Progenitor cell of endocrine pancreas (in vitro differentiated cells): ENCODE data around the gene BDH1. TPM values are rescaled to one million over a fixed set of nuclear protein-coding genes. Genes with fewer than 3 reads are reported as not detected.
"Not testable (repeated sequence)": the region's sequence is repeated elsewhere in the genome, so short reads cannot be mapped to it uniquely, and the experiment has no call there.

Experiments
- DNase-seq: peaks from one replicate; pipeline ENCODE4 v3.0.0; 2021; ENCODE audit warnings: low spot score; ENCODE audit not compliant: unreplicated experiment
- H3K27ac Mint-ChIP-seq: 2 replicates; pipeline ENCODE4 v1.8.0; 2021; ENCODE audit warnings: mild to moderate bottlenecking, moderate library complexity, mixed read lengths
- H3K27me3 Mint-ChIP-seq: 2 replicates; pipeline ENCODE4 v1.8.0; 2021; ENCODE audit warnings: mixed read lengths
- H3K36me3 Mint-ChIP-seq: 2 replicates; pipeline ENCODE4 v1.8.0; 2022; ENCODE audit warnings: mixed read lengths; ENCODE audit not compliant: insufficient read depth
- H3K4me1 Mint-ChIP-seq: 2 replicates; pipeline ENCODE4 v1.8.0; 2021; ENCODE audit warnings: low read depth, mixed read lengths
- H3K4me3 Mint-ChIP-seq: 2 replicates; pipeline ENCODE4 v1.8.0; 2021; ENCODE audit warnings: low read depth, mild to moderate bottlenecking, moderate library complexity, mixed read lengths
- H3K9me3 Mint-ChIP-seq: 2 replicates; pipeline ENCODE4 v1.8.0; 2021; ENCODE audit warnings: low read depth, mixed read lengths
- total RNA-seq: library from RNA; stranded (reverse); gene quantifications from 2 replicates; pipeline ENCODE4 v1.2.1, GENCODE V29; 2021
- TF ChIP-seq, protein P1 (sequence below): fragments of 200-600 bp; sonication (generic); IDR thresholded peaks from one replicate; pipeline ENCODE4 v1.5.0; 2021; ENCODE audit warnings: antibody characterized with exemption, mild to moderate bottlenecking; ENCODE audit not compliant: unreplicated experiment

The BDH1 gene
- total RNA-seq, 1 donor from 2014 or later: 41.9 TPM

DNA sequence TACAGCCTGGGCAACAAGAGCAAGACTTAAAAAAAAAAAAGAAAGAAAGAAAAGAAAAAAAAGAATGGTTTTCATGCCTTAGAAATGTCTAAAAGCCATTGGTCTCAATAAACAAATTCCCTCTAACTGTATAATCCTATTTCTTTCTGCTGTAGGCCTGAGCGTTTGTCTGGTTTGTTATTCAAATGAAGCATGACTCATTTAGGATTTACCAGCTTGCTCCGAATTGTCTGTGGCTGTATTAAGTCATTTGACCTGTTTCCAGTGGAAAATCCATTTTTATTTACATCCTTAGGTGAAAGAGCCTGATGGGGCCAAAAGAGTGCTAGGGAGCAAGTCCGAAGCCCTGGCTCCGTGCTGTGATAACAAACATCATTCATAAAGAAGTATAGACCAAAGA is 73.8 kb downstream of the BDH1 start:
- peaks cover 20% of the 10 kb centered on the region for H3K27me3 Mint-ChIP-seq
- H3K27ac Mint-ChIP-seq: no peak overlapping the region
- no peak for DNase-seq
- no peaks in the 10 kb centered on the region for H3K36me3 Mint-ChIP-seq
- H3K4me1 Mint-ChIP-seq: no peaks in the 10 kb centered on the region
- H3K9me3 Mint-ChIP-seq: no peaks in the 10 kb centered on the region
- TF ChIP-seq, protein P1, sequence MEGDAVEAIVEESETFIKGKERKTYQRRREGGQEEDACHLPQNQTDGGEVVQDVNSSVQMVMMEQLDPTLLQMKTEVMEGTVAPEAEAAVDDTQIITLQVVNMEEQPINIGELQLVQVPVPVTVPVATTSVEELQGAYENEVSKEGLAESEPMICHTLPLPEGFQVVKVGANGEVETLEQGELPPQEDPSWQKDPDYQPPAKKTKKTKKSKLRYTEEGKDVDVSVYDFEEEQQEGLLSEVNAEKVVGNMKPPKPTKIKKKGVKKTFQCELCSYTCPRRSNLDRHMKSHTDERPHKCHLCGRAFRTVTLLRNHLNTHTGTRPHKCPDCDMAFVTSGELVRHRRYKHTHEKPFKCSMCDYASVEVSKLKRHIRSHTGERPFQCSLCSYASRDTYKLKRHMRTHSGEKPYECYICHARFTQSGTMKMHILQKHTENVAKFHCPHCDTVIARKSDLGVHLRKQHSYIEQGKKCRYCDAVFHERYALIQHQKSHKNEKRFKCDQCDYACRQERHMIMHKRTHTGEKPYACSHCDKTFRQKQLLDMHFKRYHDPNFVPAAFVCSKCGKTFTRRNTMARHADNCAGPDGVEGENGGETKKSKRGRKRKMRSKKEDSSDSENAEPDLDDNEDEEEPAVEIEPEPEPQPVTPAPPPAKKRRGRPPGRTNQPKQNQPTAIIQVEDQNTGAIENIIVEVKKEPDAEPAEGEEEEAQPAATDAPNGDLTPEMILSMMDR: no peak
- H3K4me3 Mint-ChIP-seq: no peak overlapping the region

DNA sequence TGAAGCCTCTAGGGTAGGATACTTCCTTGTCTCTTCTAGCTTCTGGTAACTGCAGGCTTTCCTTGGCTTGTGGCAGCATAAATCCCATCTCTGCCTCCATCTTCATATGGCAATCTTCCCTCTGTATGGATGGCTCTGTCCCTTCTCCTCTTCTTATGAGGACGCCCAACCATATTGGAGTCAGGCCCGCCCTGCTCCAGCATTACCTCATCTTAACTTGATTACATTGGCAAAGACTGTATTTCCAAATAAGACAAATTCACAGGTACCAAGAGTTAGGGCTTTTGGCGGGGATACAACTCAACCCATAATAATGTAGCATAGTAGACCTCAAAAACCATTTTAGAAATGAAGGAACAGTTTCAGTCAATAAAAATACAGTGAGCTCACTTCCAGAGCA is 75.4 kb downstream of the BDH1 start:
- no peaks in the 10 kb centered on the region for H3K9me3 Mint-ChIP-seq
- H3K27me3 Mint-ChIP-seq: peaks cover 25% of the 10 kb centered on the region
- H3K36me3 Mint-ChIP-seq: no peaks in the 10 kb centered on the region
- H3K4me3 Mint-ChIP-seq: no peak overlapping the region
- DNase-seq: no peak
- H3K27ac Mint-ChIP-seq: no peak overlapping the region
- H3K4me1 Mint-ChIP-seq: no peaks in the 10 kb centered on the region
- TF ChIP-seq, protein P1: no peak

DNA sequence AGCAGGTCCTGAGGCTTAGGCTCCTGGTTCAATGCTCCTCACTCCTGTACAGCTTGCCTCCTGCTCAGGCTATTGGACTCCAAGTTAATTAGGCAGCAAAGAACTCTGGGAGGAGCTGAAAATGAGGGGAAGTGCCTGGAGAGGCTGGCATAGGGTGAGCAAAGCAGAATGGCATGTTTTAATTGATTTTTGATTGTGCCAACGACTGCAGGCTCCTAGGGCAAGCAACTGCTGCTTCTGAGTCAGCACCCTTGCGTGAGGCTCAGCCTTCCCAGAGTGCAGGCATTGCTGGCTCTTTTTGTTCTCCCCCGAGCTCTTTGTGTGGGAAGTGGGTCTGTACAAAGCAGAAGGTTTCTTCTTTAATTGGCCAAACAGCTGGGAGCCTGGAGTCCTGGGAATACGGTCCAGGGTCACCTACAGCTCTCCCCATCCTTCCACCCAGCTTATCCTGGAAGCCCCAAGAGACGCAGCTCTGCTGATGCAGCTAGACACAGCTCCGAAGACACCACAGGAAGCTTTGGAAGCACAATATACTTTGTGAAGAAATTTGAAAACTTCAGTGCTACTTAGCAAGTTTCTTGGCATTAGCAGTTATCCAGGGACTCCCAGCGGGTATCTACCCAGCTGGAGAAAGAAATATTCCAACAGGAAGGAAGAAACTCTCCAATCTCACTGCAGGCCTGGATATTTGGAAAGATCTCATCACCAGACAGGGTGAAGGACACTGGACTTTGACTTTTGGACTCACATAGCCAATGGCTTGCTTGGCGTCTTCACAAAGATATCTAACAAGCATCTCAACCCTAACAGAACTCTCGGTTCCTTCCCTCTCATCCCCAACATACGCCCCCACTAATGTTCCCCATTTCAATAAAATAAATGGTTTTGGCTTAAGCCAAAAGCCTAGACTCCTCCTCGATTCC is 76.8 kb downstream of the BDH1 start:
- Mint-ChIP-seq H3K4me3 (no peak overlapping the region), H3K4me1 (no peaks in the 10 kb centered on the region), H3K27me3 (peaks cover 23% of the 10 kb centered on the region), H3K36me3 (no peaks in the 10 kb centered on the region), H3K9me3 (no peaks in the 10 kb centered on the region), H3K27ac (no peak overlapping the region)
- TF ChIP-seq, protein P1: no peak
- no peak for DNase-seq

DNA sequence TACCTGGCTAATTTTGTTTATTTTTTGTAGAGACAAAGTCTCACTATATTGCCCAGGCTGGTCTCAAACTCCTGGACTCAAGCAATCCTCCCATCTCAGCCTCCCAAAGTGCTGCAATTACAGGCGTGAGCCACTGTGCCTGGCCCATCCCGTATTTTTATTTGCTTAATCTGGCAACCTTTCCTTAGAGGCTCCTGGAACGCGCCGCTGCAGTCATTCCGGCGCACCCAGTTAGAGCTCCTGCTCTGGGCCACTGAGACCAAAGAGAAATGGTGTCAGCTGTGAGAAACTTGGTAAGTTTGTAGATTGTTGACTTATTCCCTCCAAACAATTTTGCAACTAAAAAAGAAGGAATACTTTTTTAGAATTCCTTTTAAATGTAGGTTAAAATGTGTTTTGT is 78.0 kb downstream of the BDH1 start:
- H3K36me3 Mint-ChIP-seq, H3K4me1 Mint-ChIP-seq: not testable (repeated sequence)

DNA sequence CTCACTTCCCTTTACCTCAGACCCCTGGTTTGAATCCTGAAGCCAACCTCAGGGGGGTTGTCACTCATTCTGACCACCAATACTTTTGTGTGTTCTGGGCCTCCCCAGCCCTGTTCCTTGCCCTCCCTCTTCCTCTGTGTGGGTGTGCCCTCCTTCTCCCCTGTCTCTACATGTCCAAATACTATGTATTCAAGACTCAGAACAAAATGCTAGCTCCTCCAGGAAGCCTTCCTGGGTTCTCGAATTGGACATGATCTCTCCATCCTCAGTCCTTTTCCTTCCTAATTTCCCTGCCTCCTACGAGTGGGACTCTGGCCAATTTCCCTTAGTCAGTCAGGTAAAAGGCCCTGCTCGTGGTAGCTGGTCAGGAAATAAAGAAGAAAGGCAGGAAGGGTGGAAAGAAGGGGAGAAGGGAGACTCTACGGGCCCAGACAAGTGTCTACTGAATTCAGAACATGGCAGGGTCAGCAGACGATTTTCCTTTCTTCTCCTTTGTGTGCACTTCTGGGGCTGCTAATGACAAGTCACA is 79.7 kb downstream of the BDH1 start:
- DNase-seq: no peak
- Mint-ChIP-seq H3K27me3 (peaks cover 18% of the 10 kb centered on the region), H3K36me3 (no peaks in the 10 kb centered on the region), H3K9me3 (no peaks in the 10 kb centered on the region), H3K4me3 (no peak overlapping the region), H3K27ac (no peak overlapping the region), H3K4me1 (peaks cover 6% of the 10 kb centered on the region)
- TF ChIP-seq, protein P1: no peak

More for the DNA sequence above, 78.0 kb downstream of the BDH1 start:
- not testable (repeated sequence) for DNase-seq, H3K9me3 Mint-ChIP-seq, H3K27ac Mint-ChIP-seq, H3K4me3 Mint-ChIP-seq
- H3K27me3 Mint-ChIP-seq: peaks cover 22% of the 10 kb centered on the region

DNA sequence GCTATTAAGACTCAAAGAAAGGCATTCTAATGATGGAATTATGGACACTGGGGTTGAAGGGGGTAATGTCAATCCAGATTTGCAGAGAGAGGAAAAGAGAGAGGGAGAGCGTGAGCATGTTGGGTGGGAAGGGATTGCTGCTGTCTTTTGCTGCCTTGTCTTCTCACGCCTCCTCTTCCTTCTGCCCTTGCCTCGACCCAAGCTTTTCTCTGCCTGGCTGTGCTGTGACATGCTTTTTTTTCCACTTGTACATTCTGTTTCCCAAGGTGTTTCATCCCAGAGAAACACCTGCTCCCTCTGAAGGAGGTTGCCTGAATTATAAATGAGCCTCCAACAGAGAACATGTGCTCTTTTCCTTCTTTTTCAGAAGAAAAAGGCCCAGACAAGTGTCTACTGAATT is 80.3 kb downstream of the BDH1 start:
- H3K4me3 Mint-ChIP-seq: no peak overlapping the region
- no peak for DNase-seq
- H3K27me3 Mint-ChIP-seq: peaks cover 18% of the 10 kb centered on the region
- H3K27ac Mint-ChIP-seq: no peak overlapping the region
- no peaks in the 10 kb centered on the region for H3K36me3 Mint-ChIP-seq
- H3K9me3 Mint-ChIP-seq: no peaks in the 10 kb centered on the region
- H3K4me1 Mint-ChIP-seq: peaks cover 6% of the 10 kb centered on the region
- TF ChIP-seq, protein P1: no peak
